G401.6 (cell line): ENCODE results near the gene MBNL2.

Experiments used
- FAIRE-seq: peaks from 2 replicates; lab custom pipeline; 2012; peaks lifted over from hg19 to GRCh38; lab: Jason Lieb, UNC

MBNL2 gene

DNA sequence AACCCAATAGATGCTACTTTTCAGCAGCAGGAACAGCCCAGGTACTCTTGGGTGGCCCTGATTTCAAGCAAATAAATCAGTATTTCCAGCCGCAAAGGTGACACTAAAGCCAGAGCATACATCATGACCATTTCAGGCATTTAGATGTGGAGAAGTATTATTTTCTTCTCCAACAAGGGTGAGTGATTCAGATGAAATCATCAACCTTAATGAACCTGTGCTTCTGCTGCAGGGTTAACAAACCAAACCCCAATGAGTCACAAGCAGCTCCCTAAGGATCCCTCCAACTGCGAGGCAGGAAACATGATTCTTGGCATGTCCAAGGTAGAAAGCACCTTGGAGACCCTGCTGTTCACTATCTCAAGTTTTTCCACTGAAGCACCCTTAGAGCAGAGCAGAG, 32.7 kb downstream of the MBNL2 start:
- FAIRE-seq: no peak

DNA sequence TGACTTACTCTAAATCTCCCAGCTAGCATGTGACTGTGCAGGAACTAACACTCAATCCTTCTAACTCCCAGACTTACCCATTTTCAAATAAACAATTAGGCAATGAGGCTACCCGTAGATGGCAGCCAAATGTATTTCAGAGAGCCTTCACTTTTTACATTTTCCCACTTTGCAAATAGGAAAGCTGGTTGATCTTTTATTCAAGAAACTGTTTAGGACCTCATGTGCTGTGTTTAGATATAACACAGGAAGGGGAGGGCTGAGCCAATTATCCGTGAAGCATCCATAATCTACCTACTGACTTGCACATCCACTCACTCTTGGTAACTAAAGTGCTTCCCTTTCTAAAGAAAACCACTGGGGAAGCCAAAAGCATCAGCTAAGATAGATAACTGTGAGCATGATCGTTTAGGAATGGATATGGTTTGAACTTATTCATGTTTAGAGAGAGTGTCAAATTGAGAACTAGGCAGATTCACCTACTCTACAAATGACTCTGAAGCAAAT, 33.4 kb downstream of the MBNL2 start:
- FAIRE-seq: no peak

DNA sequence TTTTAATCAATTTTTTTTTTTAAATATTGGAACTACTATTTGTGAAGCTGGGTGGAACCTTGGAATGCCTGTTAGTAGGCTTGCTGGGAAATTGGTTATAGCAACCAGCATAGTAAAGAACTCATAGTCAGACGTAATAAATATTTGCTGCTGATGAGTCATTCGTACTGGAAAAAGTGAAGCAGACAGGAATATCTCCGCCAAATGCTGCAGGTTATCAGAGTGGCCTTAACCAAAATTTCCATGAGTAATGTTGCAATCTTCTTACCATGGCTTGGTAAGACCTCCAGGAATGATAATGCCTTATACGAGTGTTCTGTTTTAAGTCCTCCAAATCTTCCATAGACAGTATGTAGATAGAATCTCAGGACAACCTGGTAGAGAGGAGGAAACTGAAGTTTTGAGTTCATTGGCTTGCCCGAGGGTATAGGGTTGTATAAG, 34.2 kb downstream of the MBNL2 start:
- FAIRE-seq: no peak

DNA sequence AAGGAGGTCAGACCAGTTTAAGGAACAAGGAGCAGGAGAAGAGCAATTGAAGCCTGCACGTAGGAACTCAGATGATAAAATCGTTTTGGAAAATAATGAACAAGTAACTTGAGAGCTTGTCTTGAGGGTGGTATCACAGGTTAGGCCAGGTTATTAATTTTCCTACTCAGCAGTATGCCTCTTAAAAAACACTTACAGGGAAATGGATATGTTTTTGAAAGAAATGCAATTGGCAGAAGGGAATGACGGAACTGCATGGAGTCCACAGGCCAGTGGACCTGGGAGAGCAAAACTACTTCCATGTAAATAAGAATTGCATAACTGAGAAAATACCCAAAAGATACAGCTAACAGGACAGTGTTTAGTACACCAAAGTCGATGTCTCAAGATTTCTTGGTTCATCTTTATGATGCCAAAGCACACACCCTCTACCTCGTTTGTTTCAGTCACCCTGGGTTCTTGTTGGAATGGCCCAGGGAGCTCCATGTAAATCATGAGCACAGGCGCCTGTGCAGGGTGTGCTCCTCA, 35.2 kb downstream of the MBNL2 start:
- FAIRE-seq: no peak

DNA sequence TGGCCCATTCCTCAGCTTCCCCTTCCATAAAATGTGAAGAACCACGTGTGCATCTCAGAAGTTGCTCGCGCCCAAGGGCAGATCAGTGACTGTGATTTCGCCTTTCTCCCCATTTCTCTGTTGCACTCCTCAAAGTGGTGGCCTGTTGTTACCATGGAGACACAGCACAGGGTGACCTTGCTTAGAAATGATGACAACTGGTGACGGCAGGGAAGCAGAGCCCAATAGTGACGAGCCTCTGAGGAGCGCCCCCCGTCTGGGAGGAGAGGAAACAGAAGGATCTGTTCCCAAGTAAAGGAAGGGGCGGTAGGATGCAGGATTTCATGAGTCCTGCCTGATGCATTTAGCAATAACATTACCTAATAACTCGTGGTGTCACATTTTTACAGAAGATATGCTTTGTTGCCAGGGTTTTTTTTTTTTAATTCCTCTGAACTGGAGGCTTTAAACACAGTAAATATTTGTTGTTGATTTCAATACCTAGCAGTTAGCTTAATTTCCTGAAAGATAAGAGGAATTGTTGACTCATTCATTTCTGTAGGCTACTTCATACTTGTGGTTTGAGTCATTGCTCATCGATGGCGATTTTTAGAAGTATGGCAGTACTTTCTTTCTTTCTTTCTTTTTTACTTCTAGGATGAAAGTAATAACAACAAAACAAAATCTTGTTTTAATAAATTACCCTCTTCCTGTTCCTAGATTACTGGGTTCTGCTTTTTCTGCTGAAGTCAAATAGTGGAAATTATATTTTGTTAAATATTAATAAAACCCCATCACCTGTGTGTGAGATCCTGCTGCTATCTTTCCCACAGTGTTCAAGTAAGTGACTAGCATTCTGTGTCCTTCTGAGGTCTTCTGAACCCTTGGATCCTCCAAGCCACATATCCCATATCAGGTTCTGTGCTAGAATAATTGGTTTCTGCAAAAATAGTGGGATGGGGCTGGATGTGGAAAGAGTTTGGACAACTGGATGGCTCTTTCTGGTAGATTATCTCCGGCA, 36.0 kb downstream of the MBNL2 start:
- no peak for FAIRE-seq

DNA sequence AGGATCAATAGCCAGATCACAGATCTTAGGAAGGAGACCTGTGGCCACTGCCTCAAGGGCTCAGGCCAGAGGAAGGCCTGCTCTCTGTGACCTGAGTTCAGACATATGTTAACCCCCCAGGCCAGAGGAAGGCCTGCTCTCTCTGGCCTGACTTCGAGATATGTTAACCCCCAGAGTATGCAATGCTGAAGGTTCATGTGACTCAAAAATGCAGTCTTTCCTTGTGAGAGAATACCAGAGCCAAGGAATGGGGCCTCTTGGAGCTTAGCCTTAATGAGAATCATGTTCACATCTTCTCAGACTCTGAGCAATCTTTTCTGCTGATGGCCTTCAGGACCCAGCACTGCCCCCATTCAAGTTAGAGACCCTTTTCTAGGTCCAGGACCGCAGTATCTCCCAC, 36.7 kb downstream of the MBNL2 start:
- FAIRE-seq: no peak

DNA sequence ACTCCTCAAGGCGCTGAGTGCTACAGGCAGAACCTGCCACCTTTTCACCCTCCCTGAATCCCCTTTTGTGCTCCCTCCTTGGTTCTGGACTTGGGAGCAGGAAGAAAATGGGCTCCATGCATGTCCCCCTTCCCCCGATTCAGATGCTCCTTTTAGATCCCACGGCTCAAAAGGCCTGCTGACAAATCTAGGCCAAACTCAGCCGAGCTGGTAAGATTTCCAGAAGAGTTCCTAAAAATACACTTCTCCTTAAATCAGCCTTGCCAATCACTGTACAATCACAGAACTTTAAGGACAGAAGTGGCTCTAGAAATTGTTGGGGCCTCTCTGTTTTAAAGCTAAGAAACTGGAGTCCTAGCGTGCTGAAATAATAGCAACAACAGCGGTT, 37.3 kb downstream of the MBNL2 start:
- FAIRE-seq: no peak

DNA sequence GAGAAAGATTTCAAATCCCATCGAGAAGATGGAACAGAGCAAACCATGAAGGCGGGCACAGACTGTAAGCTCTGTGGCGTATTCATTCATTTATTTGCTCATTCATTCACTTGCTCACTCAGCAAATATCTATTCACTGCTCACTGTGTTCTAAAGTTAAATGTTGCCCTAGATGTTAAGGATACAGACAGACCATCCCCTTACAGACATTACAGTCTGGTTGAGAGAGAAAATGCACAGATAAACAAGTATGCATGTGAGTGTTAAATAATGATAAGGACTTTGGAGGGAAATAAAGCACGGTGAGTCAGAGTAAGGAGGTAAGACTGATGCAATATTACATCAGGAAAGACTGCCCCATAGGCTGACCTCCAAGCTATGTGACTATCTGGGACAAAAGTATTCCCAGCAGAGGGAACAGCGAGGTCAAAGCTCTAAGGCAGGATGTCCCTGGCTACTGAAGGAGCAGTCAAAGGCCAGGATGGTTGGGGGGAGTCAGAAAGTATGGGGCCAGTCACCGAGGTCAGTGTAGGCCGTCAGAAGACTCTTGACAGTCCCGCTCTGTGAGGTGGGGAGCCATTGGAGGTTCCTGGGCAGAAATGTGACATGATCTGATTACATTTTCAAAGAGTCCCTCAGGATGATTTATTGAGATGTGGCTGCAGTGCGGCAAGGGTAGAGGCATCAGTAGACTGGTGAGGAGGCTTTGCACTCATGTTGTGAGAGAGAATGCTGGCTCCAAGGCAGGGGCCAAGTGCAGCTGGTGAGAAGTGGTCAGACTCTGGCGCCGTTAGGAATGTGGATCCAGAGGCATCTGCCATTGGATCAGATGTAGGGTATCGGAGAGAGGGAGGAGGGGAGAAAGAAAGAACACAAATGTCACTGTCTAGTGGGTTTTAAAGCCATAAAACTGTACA, 37.9 kb downstream of the MBNL2 start:
- no peak for FAIRE-seq

DNA sequence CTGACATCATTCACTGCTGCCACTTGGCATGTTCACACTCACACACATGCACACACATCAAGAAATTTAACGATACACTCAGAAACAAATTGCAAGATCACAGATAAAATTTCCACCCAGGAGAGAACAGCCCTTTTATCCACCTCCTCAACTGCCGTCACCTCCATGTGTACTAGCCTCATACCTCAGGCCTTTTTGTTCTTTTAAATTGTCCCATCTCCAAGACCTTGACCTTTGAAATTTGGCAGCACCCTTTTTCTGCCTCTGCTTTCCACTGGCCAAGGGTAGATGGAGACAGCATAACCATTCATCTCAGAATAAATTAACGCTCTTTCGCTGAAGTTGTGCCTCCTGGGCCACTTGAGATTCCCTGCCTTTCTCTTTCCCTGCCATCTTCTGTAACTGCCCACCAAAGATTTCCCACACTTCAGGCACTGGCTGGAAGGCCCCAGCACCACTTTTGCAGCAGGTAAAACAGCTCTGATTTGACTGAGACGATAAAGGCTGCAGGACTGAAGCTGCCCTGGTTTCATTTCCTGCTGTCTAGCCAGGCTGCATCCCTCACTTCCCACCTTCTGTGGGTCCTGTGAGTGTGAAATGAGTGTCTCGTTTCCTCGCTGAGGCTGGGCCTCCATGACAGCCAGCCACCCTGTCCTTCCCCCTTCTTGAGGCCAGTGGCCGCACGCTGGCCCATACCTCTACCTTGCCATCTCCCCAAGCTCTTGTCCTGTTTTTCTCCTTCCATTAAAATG, 39.3 kb downstream of the MBNL2 start:
- no peak for FAIRE-seq

DNA sequence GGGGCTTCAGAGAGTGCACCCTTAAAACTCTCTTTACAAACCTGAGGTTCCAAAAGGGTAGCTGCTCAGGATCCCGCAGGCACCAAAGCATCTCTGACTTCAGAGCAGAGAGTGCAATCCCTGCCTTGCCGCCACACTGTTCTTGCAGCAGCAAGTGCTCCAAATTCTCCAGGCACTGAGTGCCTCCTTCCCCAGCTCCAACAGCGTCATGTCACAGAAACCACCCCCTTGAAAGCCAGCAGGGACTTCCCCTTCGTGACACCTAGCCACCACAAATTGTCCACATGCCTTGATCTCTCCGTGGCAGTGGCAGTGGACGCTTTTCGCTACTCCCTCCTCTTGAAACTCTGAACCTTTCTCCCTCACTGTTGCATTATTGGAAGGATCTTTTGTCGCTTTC, 39.9 kb downstream of the MBNL2 start:
- no peak for FAIRE-seq

DNA sequence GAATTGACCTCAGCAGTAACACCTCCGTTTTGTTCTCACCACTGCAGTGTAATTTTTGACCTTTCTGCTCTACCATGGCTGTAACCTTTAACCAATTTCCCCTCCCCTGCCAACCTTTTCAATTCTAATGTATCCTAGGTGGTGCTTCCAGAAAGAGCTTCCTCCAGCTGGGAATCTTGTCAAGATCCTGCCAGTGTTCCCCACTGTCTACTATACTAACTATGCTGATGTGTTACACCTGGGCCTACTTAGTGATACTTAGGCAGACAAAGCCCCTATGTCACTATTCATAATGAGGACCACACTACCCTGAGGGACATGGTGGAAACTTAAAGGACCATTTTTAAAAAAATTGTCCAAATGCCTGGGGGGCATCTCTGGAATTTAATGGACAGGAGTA, 41.0 kb downstream of the MBNL2 start:
- FAIRE-seq: no peak

DNA sequence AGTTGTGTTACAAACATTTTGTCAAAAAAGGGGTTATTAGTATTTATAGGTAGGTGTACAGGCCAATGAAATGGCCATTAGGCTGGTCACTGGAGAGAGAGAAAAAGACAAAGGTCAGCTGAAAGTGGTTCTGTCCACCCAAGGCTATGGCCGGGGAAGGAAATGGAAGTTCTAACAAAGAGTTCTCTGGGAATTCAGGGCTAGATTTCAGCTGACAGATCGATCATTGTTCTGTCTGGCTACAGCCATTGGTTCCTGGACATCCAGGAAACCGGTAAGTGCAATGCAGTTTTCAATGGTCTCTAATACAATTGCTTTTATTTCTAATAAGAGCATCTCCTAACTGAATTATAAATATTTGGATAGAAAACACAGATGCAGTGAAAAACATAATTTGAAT, 42.5 kb downstream of the MBNL2 start:
- no peak for FAIRE-seq

DNA sequence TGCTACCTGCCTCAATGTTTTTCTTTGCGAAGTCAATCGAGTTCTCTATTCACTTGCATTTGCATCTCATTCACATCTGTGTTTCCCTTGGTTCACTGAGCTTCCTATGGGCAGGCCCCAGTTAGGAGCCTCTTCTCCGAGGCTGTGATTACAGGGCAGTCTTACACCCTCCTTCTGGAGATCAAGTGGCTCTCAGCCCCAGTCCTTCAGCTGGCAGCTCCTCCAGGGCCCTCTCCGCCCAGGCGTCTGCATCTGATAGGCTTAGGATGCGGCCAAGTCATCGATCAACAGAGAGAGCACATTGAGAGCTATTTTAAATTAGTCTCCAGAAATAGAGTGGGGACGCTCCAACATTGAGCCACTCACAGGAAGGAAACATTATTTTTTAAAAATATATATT, 44.2 kb downstream of the MBNL2 start:
- FAIRE-seq: no peak

DNA sequence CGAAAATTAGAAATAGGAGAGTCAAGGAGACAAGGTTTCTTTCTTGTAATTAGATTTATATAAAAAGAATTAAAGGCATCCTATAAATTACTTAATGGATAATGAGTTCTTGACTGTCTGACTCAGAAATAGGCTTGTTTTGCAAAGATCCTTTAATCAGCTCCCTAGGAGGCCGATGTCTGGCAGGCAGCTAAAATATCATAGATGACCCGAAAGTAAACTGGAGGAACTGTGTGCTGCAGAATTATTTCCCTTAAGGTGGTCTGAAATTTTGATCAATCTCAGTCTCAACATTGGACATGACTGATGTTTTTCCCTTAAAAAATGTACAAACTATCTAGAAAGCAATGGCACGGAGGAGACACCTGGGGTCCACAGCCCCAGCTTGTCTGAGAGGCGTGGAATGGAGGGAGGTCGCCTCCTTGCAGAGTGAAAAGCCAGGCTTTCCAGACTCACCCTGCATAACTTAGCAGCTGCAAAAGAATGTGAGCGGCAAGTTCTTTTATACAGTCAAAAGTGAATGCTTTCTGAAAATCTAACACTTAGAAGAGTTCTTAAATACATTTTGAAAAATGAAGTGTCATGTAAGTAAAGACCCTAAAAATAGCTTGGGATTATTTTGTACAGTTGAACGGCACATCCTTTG, 44.8 kb downstream of the MBNL2 start:
- FAIRE-seq: no peak

DNA sequence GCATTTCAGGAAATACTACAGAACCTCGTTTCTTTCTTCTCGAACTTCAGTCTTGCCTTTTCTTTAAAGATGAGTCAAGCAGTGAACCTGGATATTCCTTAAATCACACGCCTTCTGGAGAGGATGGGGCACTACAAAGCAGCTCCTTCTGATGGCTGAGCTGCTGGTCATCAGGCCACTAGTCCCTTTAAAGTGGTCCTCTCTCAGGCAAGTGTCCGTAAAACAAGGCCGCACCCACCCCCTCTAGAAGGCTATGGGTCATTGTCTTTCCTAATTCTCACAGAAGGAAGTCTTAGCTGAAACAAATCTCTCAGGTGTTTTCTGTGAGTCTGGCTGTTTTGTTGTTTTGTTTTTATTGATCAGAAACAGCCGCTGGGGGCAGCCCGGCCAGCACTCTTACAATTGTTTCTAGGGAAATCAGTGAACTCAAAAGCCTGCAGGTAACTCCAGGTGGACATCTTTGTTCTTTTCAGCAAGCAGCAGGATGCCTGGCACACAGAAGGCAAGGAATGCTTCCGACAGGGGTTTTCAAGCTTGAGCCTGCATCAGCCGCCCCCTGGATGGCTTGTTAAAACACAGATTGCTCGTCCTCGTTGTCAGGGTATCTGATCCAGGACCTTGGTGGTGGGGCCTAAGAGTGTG, 45.4 kb downstream of the MBNL2 start:
- no peak for FAIRE-seq

DNA sequence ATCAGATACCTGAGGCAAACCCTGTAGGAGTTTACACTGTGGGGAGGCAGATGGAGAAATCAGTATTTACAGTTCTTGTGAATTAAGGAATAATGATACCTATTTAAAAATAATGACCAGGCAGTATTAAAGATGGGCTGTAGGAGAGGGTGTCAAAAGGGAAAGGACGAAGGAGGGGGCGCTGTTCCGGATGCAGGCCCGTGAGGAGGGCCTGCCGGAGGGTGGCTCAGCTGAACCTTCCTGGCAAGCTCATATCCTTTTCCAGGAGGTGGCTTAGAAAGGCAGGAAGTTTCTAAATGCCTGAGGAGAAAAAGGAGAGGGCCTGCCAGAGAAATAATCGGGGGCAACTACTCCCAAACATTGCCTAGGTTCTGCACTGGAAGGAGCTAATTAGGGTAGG, 46.6 kb downstream of the MBNL2 start:
- FAIRE-seq: no peak

DNA sequence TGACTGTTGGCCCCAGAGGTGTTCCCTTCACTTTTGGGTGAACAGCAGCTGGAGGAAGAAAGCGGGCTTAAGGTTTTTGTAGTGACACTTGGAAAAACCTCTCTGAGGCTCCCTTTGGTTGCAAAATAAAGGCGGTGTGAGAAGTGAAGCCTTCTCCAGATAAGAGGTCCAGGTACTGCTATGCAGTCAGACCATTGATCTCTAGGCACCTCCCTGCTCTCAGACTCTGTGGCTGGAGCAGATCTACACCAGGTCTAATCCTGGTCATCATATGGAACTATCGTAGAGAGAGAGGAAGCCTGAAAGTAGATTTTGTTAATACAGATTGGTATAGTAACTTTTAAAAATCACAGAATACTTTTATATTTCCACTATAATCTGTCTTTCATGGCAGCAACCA, 47.5 kb downstream of the MBNL2 start:
- FAIRE-seq: no peak

DNA sequence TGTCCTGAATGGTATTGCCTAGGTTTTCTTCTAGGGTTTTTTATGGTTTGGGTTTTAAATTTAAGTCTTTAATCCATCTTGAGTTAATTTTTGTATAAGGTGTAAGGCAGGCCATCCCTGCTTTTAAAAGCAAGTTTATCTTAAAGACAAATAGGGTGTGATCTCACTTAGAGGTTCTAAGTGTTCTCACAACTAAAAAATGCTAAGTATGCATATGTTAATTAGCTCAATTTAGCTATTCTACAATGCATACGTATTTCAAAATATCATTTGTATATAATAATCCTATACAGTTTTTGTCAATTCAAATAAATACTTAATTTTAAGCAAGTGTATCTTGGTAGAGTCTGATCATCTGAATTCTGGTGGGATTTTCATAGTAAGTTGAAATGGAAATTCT, 50.4 kb downstream of the MBNL2 start:
- FAIRE-seq: no peak

DNA sequence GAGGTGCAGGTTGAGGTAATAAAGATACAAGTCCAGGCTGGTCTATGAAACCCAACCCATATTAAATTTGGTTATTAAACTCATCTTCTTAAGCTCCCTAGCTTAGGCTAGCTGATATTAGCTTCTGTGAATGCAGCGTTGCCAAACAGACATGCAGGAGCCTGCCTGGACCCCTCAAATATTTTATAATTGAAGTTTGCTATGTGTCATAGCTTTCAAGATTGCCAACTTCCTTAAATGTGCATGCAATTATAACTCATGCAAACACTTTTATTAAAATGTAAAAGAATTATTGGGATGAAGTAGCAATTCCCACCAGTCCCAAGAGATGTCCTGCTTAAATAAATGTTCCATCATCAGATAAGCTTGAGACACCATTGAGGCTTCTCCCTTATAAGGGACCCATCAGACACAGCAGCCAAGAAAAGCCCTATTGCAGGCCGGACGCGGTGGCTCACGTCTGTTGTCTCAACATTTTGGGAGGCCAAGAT, 51.3 kb downstream of the MBNL2 start:
- FAIRE-seq: no peak

DNA sequence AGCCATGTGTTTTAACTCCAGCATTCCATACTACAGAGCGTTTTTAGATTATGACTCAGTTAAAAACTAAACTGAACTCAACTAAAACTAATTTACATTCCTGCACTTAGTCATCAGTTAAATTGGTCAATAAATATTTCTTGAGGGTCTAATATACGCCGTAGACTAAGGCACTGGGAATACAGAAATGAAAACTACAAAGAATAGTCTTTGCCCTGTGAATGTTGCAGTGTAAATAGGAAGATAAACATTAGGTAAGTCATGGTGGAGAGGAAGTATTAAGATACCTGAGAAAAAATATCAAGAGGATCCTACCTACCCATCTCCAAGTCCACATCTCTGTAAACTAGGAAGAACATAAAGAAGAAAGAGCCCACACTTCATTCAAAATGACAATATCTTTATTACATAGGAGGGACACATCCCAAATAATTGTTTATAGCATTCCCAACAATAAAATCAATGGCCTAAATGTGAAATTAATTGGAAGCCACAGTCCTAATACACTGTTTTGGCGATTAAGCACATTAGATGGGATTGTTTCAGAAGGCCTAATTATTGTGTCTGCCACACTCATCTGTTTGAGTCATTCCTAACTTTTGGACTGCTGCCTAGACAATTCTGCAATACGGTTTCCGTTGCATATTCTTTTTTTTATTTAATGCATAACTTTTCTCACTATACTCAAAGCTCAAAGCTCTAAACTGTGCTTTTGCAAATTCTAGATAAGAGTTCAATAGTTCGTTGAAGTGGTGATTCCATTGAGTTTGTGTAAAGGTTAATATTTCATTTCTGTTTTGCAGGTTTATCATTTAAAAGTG, 52.9 kb downstream of the MBNL2 start:
- no peak for FAIRE-seq
